GM20000 (cell line): ENCODE measurements around the gene AGT.

Source experiments
- DNase-seq: peaks from one replicate; pipeline ENCODE4 v3.0.0; 2012; ENCODE audit warnings: low spot score
- CTCF ChIP-seq: IDR thresholded peaks from 2 replicates; pipeline ENCODE4 v1.5.1; 2012; ENCODE audit warnings: mild to moderate bottlenecking, control low read depth; ENCODE audit errors: extremely low read depth, missing control alignments

AGT gene

GRCh38 chr1:230754796-230755195 is 40.9 kb upstream of the AGT start:
- DNase-seq = no peak
- TF ChIP-seq CTCF = no peak

GRCh38 chr1:230753586-230754251 is 39.8 kb upstream of the AGT start:
- no peak for TF ChIP-seq CTCF
- peak; percentile 55 for DNase-seq

GRCh38 chr1:230753191-230753585 is 39.3 kb upstream of the AGT start:
- TF ChIP-seq CTCF = no peak
- no peak for DNase-seq

- no peak for TF ChIP-seq CTCF
- DNase-seq = no peak
These were observed 38.5 kb upstream of the AGT start for GRCh38 chr1:230752407-230752806.

- no peak for DNase-seq
- TF ChIP-seq CTCF = no peak
These were observed 37.2 kb upstream of the AGT start for GRCh38 chr1:230750986-230751625.

- no peak for TF ChIP-seq CTCF
- no peak for DNase-seq
These were observed 36.7 kb upstream of the AGT start for GRCh38 chr1:230750576-230750975.

GRCh38 chr1:230749635-230750034 is 35.7 kb upstream of the AGT start:
- DNase-seq = no peak
- no peak for TF ChIP-seq CTCF
